HepG2 (cell line): ENCODE data around the gene IGFLR1. TPM values are rescaled to one million over a fixed set of nuclear protein-coding genes. Genes with fewer than 3 reads are reported as not detected.

Experiments
- ATAC-seq: fragments of 200-7000 bp; cut with Tn5 transposase; 3 replicates; pipeline ENCODE4 v1.9.1; 2020; ENCODE audit warnings: mild to moderate bottlenecking, moderate library complexity
- BruUV-seq: library from RNA; stranded (reverse); fragments of 400-500 nt; replicated peaks from 2 replicates; lab custom pipeline; 2021; lab: Mats Ljungman, UMichigan
- CTCF ChIA-PET: fragments of 300-600 bp; formaldehyde crosslinking; extraction: SDS; loops from one replicate; lab custom pipeline; 2021; ENCODE audit warnings: low total read pairs, inconsistent platforms, low intra/inter-chr PET ratio; lab: Yijun Ruan, JAX
- POLR2A ChIA-PET: fragments of 350-600 bp; sonication (Branson Sonifier 250); formaldehyde crosslinking; loops from one replicate; lab custom pipeline; 2020; ENCODE audit warnings: antibody characterized with exemption, inconsistent platforms; lab: Yijun Ruan, JAX
- DNase-seq: peaks from one replicate; pipeline ENCODE4 v3.0.0-alpha.2; 2015; ENCODE audit warnings: low spot score
- FAIRE-seq: peaks from 3 replicates; lab custom pipeline; 2011; peaks lifted over from hg19 to GRCh38; lab: Jason Lieb, UNC
- H2AFZ ChIP-seq: one replicate; pipeline ENCODE4 v1.6.1; 2011; ENCODE audit warnings: low read length, inconsistent platforms
- H3K27ac ChIP-seq: fragments of 300-600 bp; 3 replicates; pipeline ENCODE4 v1.8.0; 2011; ENCODE audit warnings: mixed run types, mild to moderate bottlenecking, mixed read lengths, low read length, inconsistent platforms; ENCODE audit not compliant: insufficient read depth; ENCODE audit errors: extremely low read length
- H3K27me3 ChIP-seq, 2 experiments: fragments of 200-600 bp in 1 of 2; 2 replicates in 1 of 2; 3 replicates in 1 of 2; pipeline versions ENCODE4 v1.6.0 to v1.8.0; 2011; ENCODE audit warnings: low read length in 2 of 2, mild to moderate bottlenecking in 2 of 2, moderate library complexity in 2 of 2, inconsistent platforms in 1 of 2; ENCODE audit not compliant: insufficient read depth in 2 of 2, control insufficient read depth in 1 of 2
- H3K36me3 ChIP-seq, 2 experiments: fragments of 200-600 bp in 1 of 2; replicated peaks in 1 of 2; 2 replicates in 1 of 2; 3 replicates in 1 of 2; pipeline versions ENCODE4 v1.5.1 to v1.8.0; 2011; ENCODE audit warnings: low read length in 2 of 2, inconsistent platforms in 1 of 2; ENCODE audit not compliant: insufficient read depth in 2 of 2, control insufficient read depth in 1 of 2
- H3K4me1 ChIP-seq: 2 replicates; pipeline ENCODE4 v1.5.1; 2012; ENCODE audit warnings: low read length, inconsistent platforms; ENCODE audit not compliant: insufficient read depth
- H3K4me2 ChIP-seq: 2 replicates; pipeline ENCODE4 v1.6.0; 2011; ENCODE audit warnings: low read depth, low read length, inconsistent platforms
- H3K4me3 ChIP-seq, 3 experiments: fragments of 200-600 bp in 1 of 3; sonication (generic), shearing (Covaris generic) in 1 of 3; replicated peaks in 1 of 3; 2 replicates each; pipeline ENCODE4 v1.5.1; 2011 to 2016; ENCODE audit warnings: low read length in 3 of 3, inconsistent platforms in 2 of 3, low read depth in 2 of 3, mild to moderate bottlenecking in 2 of 3, control low read depth in 1 of 3, mixed read lengths in 1 of 3; ENCODE audit not compliant: insufficient read depth in 1 of 3
- H3K79me2 ChIP-seq: one replicate; pipeline ENCODE4 v1.6.1; 2011; ENCODE audit warnings: low read length, inconsistent platforms; ENCODE audit not compliant: insufficient read depth
- H3K9ac ChIP-seq: 2 replicates; pipeline ENCODE4 v1.6.0; 2011; ENCODE audit warnings: mild to moderate bottlenecking, low read depth, low read length, inconsistent platforms; ENCODE audit not compliant: insufficient read depth
- H3K9me3 ChIP-seq: 2 replicates; pipeline ENCODE4 v1.5.1; 2012; ENCODE audit warnings: mild to moderate bottlenecking, low read length
- H4K20me1 ChIP-seq: 2 replicates; pipeline ENCODE4 v1.6.0; 2011; ENCODE audit warnings: inconsistent platforms, mild to moderate bottlenecking, low read length, moderate library complexity; ENCODE audit not compliant: insufficient read depth
- GATAD1 ChIP-seq: IDR thresholded peaks from 2 replicates; pipeline ENCODE4 v1.6.1; 2016; ENCODE audit warnings: missing genetic modification reagents, missing compliant biosample characterization
- IRF2 ChIP-seq: IDR thresholded peaks from 2 replicates; pipeline ENCODE4 v1.6.1; 2018; ENCODE audit warnings: missing genetic modification reagents, missing compliant biosample characterization
- POGZ ChIP-seq: sonication (generic); formaldehyde crosslinking; IDR thresholded peaks from 2 replicates; pipeline ENCODE4 v1.4.0; 2020; ENCODE audit warnings: mild to moderate bottlenecking, missing genetic modification reagents
- SALL2 ChIP-seq: sonication (generic); formaldehyde crosslinking; IDR thresholded peaks from 2 replicates; pipeline ENCODE4 v1.8.1; 2023; ENCODE audit warnings: mild to moderate bottlenecking, missing genetic modification reagents, inconsistent platforms
- SMAD3 ChIP-seq: sonication (generic); formaldehyde crosslinking; IDR thresholded peaks from 2 replicates; pipeline ENCODE4 v1.4.0; 2020; ENCODE audit warnings: missing genetic modification reagents
- SRSF1 ChIP-seq: fragments of 200-400 bp; formaldehyde crosslinking; optimal IDR thresholded peaks from 2 replicates; pipeline ENCODE3; 2017; ENCODE audit warnings: mild to moderate bottlenecking, low read depth, low read length, moderate library complexity
- ZNF263 ChIP-seq: sonication (generic); formaldehyde crosslinking; IDR thresholded peaks from 2 replicates; pipeline ENCODE4 v1.4.0; 2020; ENCODE audit warnings: missing genetic modification reagents
- ZNF30 ChIP-seq: sonication (generic); formaldehyde crosslinking; IDR thresholded peaks from 2 replicates; pipeline ENCODE4 v1.5.0; 2020; ENCODE audit warnings: mild to moderate bottlenecking, missing genetic modification reagents
- ZNF329 ChIP-seq: sonication (generic); formaldehyde crosslinking; IDR thresholded peaks from 2 replicates; pipeline ENCODE4 v1.9.0; 2021; ENCODE audit warnings: low read depth, mild to moderate bottlenecking, missing genetic modification reagents
- ZNF552 ChIP-seq: sonication (generic); formaldehyde crosslinking; IDR thresholded peaks from 2 replicates; pipeline ENCODE4 v1.9.0; 2022; ENCODE audit warnings: missing genetic modification reagents, mild to moderate bottlenecking, borderline replicate concordance
- ZNF564 ChIP-seq: sonication (generic); formaldehyde crosslinking; IDR thresholded peaks from 2 replicates; pipeline ENCODE4 v1.8.1; 2023; ENCODE audit warnings: mild to moderate bottlenecking, missing genetic modification reagents
- ZNF737 ChIP-seq: sonication (generic); formaldehyde crosslinking; IDR thresholded peaks from 2 replicates; pipeline ENCODE4 v1.5.0; 2020; ENCODE audit warnings: missing genetic modification reagents, mild to moderate bottlenecking, borderline replicate concordance
- ZNF781 ChIP-seq: sonication (generic); formaldehyde crosslinking; IDR thresholded peaks from 2 replicates; pipeline ENCODE4 v1.5.1; 2020; ENCODE audit warnings: borderline replicate concordance, mild to moderate bottlenecking, missing genetic modification reagents; ENCODE audit errors: not compliant biosample characterization
- ZNF839 ChIP-seq: sonication (generic); formaldehyde crosslinking; IDR thresholded peaks from 2 replicates; pipeline ENCODE4 v1.4.0; 2020; ENCODE audit warnings: missing genetic modification reagents, mild to moderate bottlenecking, borderline replicate concordance
- WGBS: methylation state at CpG from one replicate; pipeline ENCODE4 v1.1.6; 2017; ENCODE audit warnings: low lambda C conversion rate; 5-methylcytosine and 5-hydroxymethylcytosine counted together
- in situ Hi-C: cut with HindIII; loops from 2 replicates; pipeline ENCODE4 v1.10.0; 2017; ENCODE audit warnings: low pct_unique_long_range_greater_than_20kb; ENCODE audit not compliant: extremely low pct_ligation_motif_present
- intact Hi-C: fragments of 100-400 bp; cut with micrococcal nuclease; formaldehyde crosslinking; loops from one replicate; pipeline ENCODE4 v1.10.0; 2022; ENCODE audit not compliant: unreplicated experiment
- polyA plus RNA-seq, 8 experiments: library from polyadenylated mRNA; depleted of rRNA in 3 of 8; stranded (reverse) in 7 of 8; unstranded in 1 of 8; fragments of >200 nt; fragmentation: Illumina TruSeq in 4 of 8; extraction: Trizol in 4 of 8; gene quantifications; 2 replicates each; pipeline versions ENCODE4 v1.2.1 to v1.2.3, GENCODE V29; 2011 to 2016; ENCODE audit warnings: low read depth in 4 of 8, missing spikeins in 1 of 8, mixed read lengths in 1 of 8; ENCODE audit not compliant: insufficient read depth in 1 of 8
- total RNA-seq, 5 experiments: library from RNA; depleted of rRNA; stranded (reverse); fragments of >200 nt; fragmentation: Illumina TruSeq; extraction: Trizol; gene quantifications; 2 replicates each; pipeline ENCODE4 v1.2.3, GENCODE V29; 2016; ENCODE audit warnings: low read depth in 1 of 5
- TF ChIP-seq, protein P1 (sequence below): sonication (generic); formaldehyde crosslinking; IDR thresholded peaks from 2 replicates; pipeline ENCODE4 v1.9.0; 2021; ENCODE audit warnings: missing genetic modification reagents, borderline replicate concordance
- TF ChIP-seq, protein P2 (sequence below): sonication (generic); formaldehyde crosslinking; IDR thresholded peaks from 2 replicates; pipeline ENCODE4 v1.4.0; 2020; ENCODE audit warnings: missing genetic modification reagents
- TF ChIP-seq, protein P3 (sequence below): sonication (generic); formaldehyde crosslinking; IDR thresholded peaks from 2 replicates; pipeline ENCODE4 v1.4.0; 2020; ENCODE audit warnings: missing genetic modification reagents
- TF ChIP-seq, protein P4 (sequence below): IDR thresholded peaks from 2 replicates; pipeline ENCODE4 v1.6.1; 2016; ENCODE audit warnings: missing compliant biosample characterization, missing genetic modification reagents, borderline replicate concordance

IGFLR1 gene
- total and polyA plus RNA-seq, 2 of the 13 experiments (the other 11 are each of a cell fraction or from before 2014, with no cell fraction given) = 5.4 to 8.9 TPM

DNA sequence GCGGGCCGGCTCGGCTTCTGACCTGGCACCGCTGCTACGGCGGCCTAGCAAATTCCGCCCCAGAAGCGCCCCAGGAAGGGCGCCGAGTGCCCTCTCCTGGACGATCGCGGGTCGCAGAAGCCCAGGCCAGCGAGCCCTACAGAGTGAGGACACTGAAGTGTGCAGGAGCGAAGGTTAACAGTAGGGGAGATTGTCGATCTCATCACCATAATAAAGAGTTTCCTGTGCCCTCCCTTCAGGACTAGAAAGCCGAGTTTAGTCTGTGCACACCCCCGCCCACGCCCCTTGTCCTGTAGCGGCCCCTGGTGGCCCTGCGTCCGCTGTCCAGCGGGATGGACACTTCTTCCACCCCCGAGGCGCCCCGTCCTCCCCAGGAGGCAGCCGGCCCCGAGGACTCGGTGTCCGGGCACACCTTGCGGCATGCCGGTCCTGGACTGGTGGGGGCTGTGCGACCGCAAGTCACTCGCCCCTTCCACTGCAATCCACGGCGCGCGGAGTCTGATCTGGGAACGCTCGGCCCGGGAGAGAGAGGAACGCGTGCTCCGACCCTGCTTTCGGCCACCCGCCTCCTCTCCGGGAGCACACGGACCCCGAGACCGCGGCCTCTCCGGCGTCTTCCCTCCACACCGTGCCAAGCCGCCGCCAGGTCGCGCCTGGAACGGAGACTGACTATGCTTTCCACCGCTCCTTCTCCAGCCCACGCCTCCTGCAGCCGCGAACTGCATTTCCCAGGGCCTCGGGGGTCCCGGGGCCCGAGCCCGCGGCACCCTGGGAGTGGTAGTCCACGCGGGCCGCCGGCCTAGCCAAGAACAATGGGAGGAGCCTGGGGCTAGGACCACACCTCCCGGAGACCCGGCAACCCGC, 25.2 kb downstream of the IGFLR1 start:
- Histone ChIP-seq H3K4me3 (peak overlapping the region; percentile 69 to 91 (median 81)), H3K27ac (peak overlapping the region; percentile 78), H3K27me3 (no peaks in the 10 kb centered on the region), H3K4me2 (peak overlapping the region; percentile 96), H3K36me3 (peaks cover 4 to 15% of the 10 kb centered on the region in 2 experiments), H3K9ac (peak overlapping the region; percentile 81), H2AFZ (peak overlapping the region; percentile 12), H3K79me2 (peaks cover 21% of the 10 kb centered on the region), H3K9me3 (no peaks in the 10 kb centered on the region), H4K20me1 (peaks cover 8% of the 10 kb centered on the region), H3K4me1 (peaks cover 34% of the 10 kb centered on the region)
- DNase-seq = peak; percentile 93
- intact Hi-C loops (loop anchor here (1.0 kb wide), 2 partner anchors 23 to 168 kb away; no protein-coding TSS in a partner anchor), in situ Hi-C loops (loop anchor here (5.0 kb wide), 1 partner anchor 170 kb away; the partner anchor contains the start of gene TMEM147)
- ChIA-PET CTCF (interaction anchor here (0.5 to 7.0 kb wide), 7 partner anchors 15 to 215 kb away, joined by 3 to 201 read pairs (median 7); no protein-coding TSS in a partner anchor), POLR2A (no interaction called here)
- BruUV-seq = TSS peak; percentile 41
- WGBS = under 1% methylated on average over 19 of the region's 77 CpGs
- FAIRE-seq = peak; percentile 87
- ATAC-seq = peak; percentile 82
- TF ChIP-seq, protein P1, sequence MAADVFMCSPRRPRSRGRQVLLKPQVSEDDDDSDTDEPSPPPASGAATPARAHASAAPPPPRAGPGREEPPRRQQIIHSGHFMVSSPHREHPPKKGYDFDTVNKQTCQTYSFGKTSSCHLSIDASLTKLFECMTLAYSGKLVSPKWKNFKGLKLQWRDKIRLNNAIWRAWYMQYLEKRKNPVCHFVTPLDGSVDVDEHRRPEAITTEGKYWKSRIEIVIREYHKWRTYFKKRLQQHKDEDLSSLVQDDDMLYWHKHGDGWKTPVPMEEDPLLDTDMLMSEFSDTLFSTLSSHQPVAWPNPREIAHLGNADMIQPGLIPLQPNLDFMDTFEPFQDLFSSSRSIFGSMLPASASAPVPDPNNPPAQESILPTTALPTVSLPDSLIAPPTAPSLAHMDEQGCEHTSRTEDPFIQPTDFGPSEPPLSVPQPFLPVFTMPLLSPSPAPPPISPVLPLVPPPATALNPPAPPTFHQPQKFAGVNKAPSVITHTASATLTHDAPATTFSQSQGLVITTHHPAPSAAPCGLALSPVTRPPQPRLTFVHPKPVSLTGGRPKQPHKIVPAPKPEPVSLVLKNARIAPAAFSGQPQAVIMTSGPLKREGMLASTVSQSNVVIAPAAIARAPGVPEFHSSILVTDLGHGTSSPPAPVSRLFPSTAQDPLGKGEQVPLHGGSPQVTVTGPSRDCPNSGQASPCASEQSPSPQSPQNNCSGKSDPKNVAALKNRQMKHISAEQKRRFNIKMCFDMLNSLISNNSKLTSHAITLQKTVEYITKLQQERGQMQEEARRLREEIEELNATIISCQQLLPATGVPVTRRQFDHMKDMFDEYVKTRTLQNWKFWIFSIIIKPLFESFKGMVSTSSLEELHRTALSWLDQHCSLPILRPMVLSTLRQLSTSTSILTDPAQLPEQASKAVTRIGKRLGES (CRISPR knock-in tag) = 0 out of 2 replicates have a peak, but pooled peaks have one; percentile 27
- TF ChIP-seq ZNF30 (CRISPR knock-in tag) (no peak), IRF2 (CRISPR knock-in tag) (peak; percentile 71), SALL2 (0 out of 2 replicates have a peak, but pooled peaks have one; percentile 33), ZNF564 (CRISPR knock-in tag) (peak; percentile 72; the same call in 1 of the 2 replicates), ZNF839 (CRISPR knock-in tag) (peak; percentile 68; the same call in 1 of the 2 replicates), ZNF329 (CRISPR knock-in tag) (no peak), ZNF263 (CRISPR knock-in tag) (peak; percentile 98), POGZ (CRISPR knock-in tag) (peak; percentile 52; the same call in 1 of the 2 replicates), SMAD3 (CRISPR knock-in tag) (no peak), ZNF552 (CRISPR knock-in tag) (0 out of 2 replicates have a peak, but pooled peaks have one; percentile 13), SRSF1 (peak; percentile 54), ZNF781 (CRISPR knock-in tag) (peak; percentile 1), GATAD1 (CRISPR knock-in tag) (peak; percentile 68), ZNF737 (no peak)
- TF ChIP-seq, protein P2, sequence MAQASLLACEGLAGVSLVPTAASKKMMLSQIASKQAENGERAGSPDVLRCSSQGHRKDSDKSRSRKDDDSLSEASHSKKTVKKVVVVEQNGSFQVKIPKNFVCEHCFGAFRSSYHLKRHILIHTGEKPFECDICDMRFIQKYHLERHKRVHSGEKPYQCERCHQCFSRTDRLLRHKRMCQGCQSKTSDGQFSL (CRISPR knock-in tag) = no peak
- TF ChIP-seq, protein P3, sequence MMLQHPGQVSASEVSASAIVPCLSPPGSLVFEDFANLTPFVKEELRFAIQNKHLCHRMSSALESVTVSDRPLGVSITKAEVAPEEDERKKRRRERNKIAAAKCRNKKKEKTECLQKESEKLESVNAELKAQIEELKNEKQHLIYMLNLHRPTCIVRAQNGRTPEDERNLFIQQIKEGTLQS = 0 out of 2 replicates have a peak, but pooled peaks have one; percentile 9
- TF ChIP-seq, protein P4, sequence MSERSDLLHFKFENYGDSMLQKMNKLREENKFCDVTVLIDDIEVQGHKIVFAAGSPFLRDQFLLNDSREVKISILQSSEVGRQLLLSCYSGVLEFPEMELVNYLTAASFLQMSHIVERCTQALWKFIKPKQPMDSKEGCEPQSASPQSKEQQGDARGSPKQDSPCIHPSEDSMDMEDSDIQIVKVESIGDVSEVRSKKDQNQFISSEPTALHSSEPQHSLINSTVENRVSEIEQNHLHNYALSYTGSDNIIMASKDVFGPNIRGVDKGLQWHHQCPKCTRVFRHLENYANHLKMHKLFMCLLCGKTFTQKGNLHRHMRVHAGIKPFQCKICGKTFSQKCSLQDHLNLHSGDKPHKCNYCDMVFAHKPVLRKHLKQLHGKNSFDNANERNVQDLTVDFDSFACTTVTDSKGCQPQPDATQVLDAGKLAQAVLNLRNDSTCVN (CRISPR knock-in tag) = 0 out of 2 replicates have a peak, but pooled peaks have one; percentile 4
